ENCODE measurements around the gene TARS3.
"Not testable (repeated sequence)": the region's sequence is repeated elsewhere in the genome, so short reads cannot be mapped to it uniquely, and the experiment has no call there.

Gene TARS3

GRCh38 chr15:101723874-101724674 lies at the start of gene TARS3:
TSS of gene TARS3 (minus strand) at chr15:101724473. CDS start at chr15:101724387, 86 bp downstream.
- Mint-ChIP-seq H3K27ac (peak within 1 kb of the TSS; percentile 85), H3K36me3 (peaks cover 20 to 28% of the 10 kb centered on the region in 2 donors), H3K4me1 (peaks cover 9 to 14% of the 10 kb centered on the region in 2 donors), H3K4me3 (peak within 1 kb of the TSS; percentile 80 to 85), H3K27me3 (no peaks in the 10 kb centered on the region), H3K9me3 (peaks cover 6 to 7% of the 10 kb centered on the region in 2 donors)
- ATAC-seq (replicated peaks) (peak; percentile 92 to 94), DNase-seq (peak; percentile 81)

- Mint-ChIP-seq H3K27ac (no peak overlapping the region), H3K4me1 (no peaks in the 10 kb centered on the region), H3K4me3 (no peak overlapping the region), H3K9me3 (no peaks in the 10 kb centered on the region), H3K36me3 (peaks cover 0 to 6% of the 10 kb centered on the region in 2 donors), H3K27me3 (no peaks in the 10 kb centered on the region)
- DNase-seq (no peak), ATAC-seq (replicated peaks) (no peak)
Observed at GRCh38 chr15:101773496-101774100, 49.3 kb upstream of the TARS3 start.

- DNase-seq (no peak), ATAC-seq (replicated peaks) (no peak)
- no peaks in the 10 kb centered on the region for H3K4me1 Mint-ChIP-seq
- H3K27ac Mint-ChIP-seq: no peak overlapping the region
- peaks cover 0 to 6% of the 10 kb centered on the region in 2 donors for H3K36me3 Mint-ChIP-seq
- no peak overlapping the region for H3K4me3 Mint-ChIP-seq
- no peaks in the 10 kb centered on the region for H3K27me3 Mint-ChIP-seq
- H3K9me3 Mint-ChIP-seq: no peaks in the 10 kb centered on the region
Observed at GRCh38 chr15:101772921-101773320, 48.6 kb upstream of the TARS3 start.

- not testable (repeated sequence) for H3K4me1 Mint-ChIP-seq; H3K36me3 Mint-ChIP-seq; H3K27ac Mint-ChIP-seq; H3K27me3 Mint-ChIP-seq; H3K4me3 Mint-ChIP-seq; DNase-seq; H3K9me3 Mint-ChIP-seq; ATAC-seq (replicated peaks)
Observed at GRCh38 chr15:101767083-101767640, 42.9 kb upstream of the TARS3 start.

- peaks cover 5% of the 10 kb centered on the region in 2 donors for H3K36me3 Mint-ChIP-seq
- DNase-seq (no peak), ATAC-seq (replicated peaks) (no peak)
- no peak overlapping the region for H3K4me3 Mint-ChIP-seq
- peaks cover 0 to 1% of the 10 kb centered on the region in 2 donors for H3K9me3 Mint-ChIP-seq
- H3K4me1 Mint-ChIP-seq: no peaks in the 10 kb centered on the region
- no peaks in the 10 kb centered on the region for H3K27me3 Mint-ChIP-seq
- H3K27ac Mint-ChIP-seq: no peak overlapping the region
Observed at GRCh38 chr15:101765772-101766456, 41.6 kb upstream of the TARS3 start.

- not testable (repeated sequence) for H3K4me1 Mint-ChIP-seq; ATAC-seq (replicated peaks); H3K4me3 Mint-ChIP-seq; DNase-seq; H3K27ac Mint-ChIP-seq; H3K9me3 Mint-ChIP-seq; H3K27me3 Mint-ChIP-seq; H3K36me3 Mint-ChIP-seq
Observed at GRCh38 chr15:101765340-101765671, 41.0 kb upstream of the TARS3 start.

GRCh38 chr15:101764669-101765339 lies 40.5 kb upstream of the TARS3 start:
- not testable (repeated sequence) for H3K4me1 Mint-ChIP-seq; H3K27ac Mint-ChIP-seq; H3K4me3 Mint-ChIP-seq; H3K36me3 Mint-ChIP-seq; H3K9me3 Mint-ChIP-seq; H3K27me3 Mint-ChIP-seq; ATAC-seq (replicated peaks); DNase-seq

- DNase-seq, H3K36me3 Mint-ChIP-seq, H3K9me3 Mint-ChIP-seq, H3K27ac Mint-ChIP-seq, H3K27me3 Mint-ChIP-seq: not testable (repeated sequence)
- ATAC-seq (replicated peaks): peak; percentile 42 to 43
- peak overlapping the region; percentile 77 to 86 for H3K4me3 Mint-ChIP-seq
- peaks cover 7 to 11% of the 10 kb centered on the region in 2 donors for H3K4me1 Mint-ChIP-seq
Observed at GRCh38 chr15:101746716-101747082, 22.4 kb upstream of the TARS3 start.

GRCh38 chr15:101734837-101735236 lies 10.6 kb upstream of the TARS3 start:
- ATAC-seq (replicated peaks); DNase-seq; H3K27me3 Mint-ChIP-seq; H3K27ac Mint-ChIP-seq; H3K36me3 Mint-ChIP-seq; H3K4me1 Mint-ChIP-seq; H3K4me3 Mint-ChIP-seq; H3K9me3 Mint-ChIP-seq: not testable (repeated sequence)

GRCh38 chr15:101733545-101733944 lies 9.3 kb upstream of the TARS3 start:
- Mint-ChIP-seq H3K9me3 (no peaks in the 10 kb centered on the region), H3K27me3 (no peaks in the 10 kb centered on the region), H3K4me1 (no peaks in the 10 kb centered on the region), H3K36me3 (no peaks in the 10 kb centered on the region), H3K27ac (no peak overlapping the region), H3K4me3 (no peak overlapping the region)
- DNase-seq (no peak), ATAC-seq (replicated peaks) (no peak)

GRCh38 chr15:101732772-101733171 lies 8.5 kb upstream of the TARS3 start:
- Mint-ChIP-seq H3K36me3 (no peaks in the 10 kb centered on the region), H3K9me3 (no peaks in the 10 kb centered on the region), H3K4me3 (no peak overlapping the region), H3K27me3 (no peaks in the 10 kb centered on the region), H3K27ac (no peak overlapping the region), H3K4me1 (no peaks in the 10 kb centered on the region)
- ATAC-seq (replicated peaks): no peak
- no peak for DNase-seq

GRCh38 chr15:101731746-101732145 lies 7.5 kb upstream of the TARS3 start:
- Mint-ChIP-seq H3K4me1 (no peaks in the 10 kb centered on the region), H3K4me3 (no peak overlapping the region), H3K27ac (no peak overlapping the region), H3K27me3 (no peaks in the 10 kb centered on the region), H3K9me3 (no peaks in the 10 kb centered on the region), H3K36me3 (no peaks in the 10 kb centered on the region)
- no peak for ATAC-seq (replicated peaks)
- DNase-seq: no peak

- peaks cover 1% of the 10 kb centered on the region in 2 donors for H3K36me3 Mint-ChIP-seq
- no peak overlapping the region for H3K27ac Mint-ChIP-seq
- no peak overlapping the region for H3K4me3 Mint-ChIP-seq
- no peaks in the 10 kb centered on the region for H3K9me3 Mint-ChIP-seq
- no peaks in the 10 kb centered on the region for H3K27me3 Mint-ChIP-seq
- peaks cover 2 to 10% of the 10 kb centered on the region in 2 donors for H3K4me1 Mint-ChIP-seq
- DNase-seq: no peak
- no peak for ATAC-seq (replicated peaks)
Observed at GRCh38 chr15:101727186-101727585, 2.9 kb upstream of the TARS3 start.

- no peaks in the 10 kb centered on the region for H3K27me3 Mint-ChIP-seq
- ATAC-seq (replicated peaks): no peak
- H3K9me3 Mint-ChIP-seq: peaks cover 6 to 7% of the 10 kb centered on the region in 2 donors
- H3K4me3 Mint-ChIP-seq: no peak overlapping the region
- peaks cover 9 to 14% of the 10 kb centered on the region in 2 donors for H3K4me1 Mint-ChIP-seq
- DNase-seq: no peak
- peaks cover 16 to 18% of the 10 kb centered on the region in 2 donors for H3K36me3 Mint-ChIP-seq
- no peak overlapping the region for H3K27ac Mint-ChIP-seq
Observed at GRCh38 chr15:101725073-101725472, 800 bp upstream of the TARS3 start.

Data from stimulated activated naive B cell treated with anti-CD40 and anti-IgM and Interleukin-4, amounts not matched to agents 10 μg/mL and 1 μg/mL and 100 μg/mL, for 72 hours (primary cell).